Neural cell (in vitro differentiated cells): ENCODE results near the gene TBX15. TPM values are rescaled to one million over a fixed set of nuclear protein-coding genes. Genes with fewer than 3 reads are reported as not detected.

ENCODE experiments used
- H2AFZ ChIP-seq: fragments of 200-600, 300-800 bp; sonication (generic), shearing (Covaris generic); 2 replicates; pipeline ENCODE4 v1.6.0; 2014; ENCODE audit warnings: low read depth, mild to moderate bottlenecking, antibody characterized with exemption, low read length, moderate library complexity
- H3F3A ChIP-seq: fragments of 200-600 bp; shearing (Covaris generic); 2 replicates; pipeline ENCODE4 v1.6.1; 2016; ENCODE audit warnings: mild to moderate bottlenecking, moderate library complexity, mixed read lengths, antibody characterized with exemption, low read length; ENCODE audit not compliant: insufficient read depth, poor library complexity, severe bottlenecking
- H3K27ac ChIP-seq: fragments of 200-600, 300-800 bp; sonication (generic), shearing (Covaris generic); 2 replicates; pipeline ENCODE4 v1.5.1; 2014; ENCODE audit warnings: mild to moderate bottlenecking, low read length, moderate library complexity
- H3K27me3 ChIP-seq: fragments of 300-800, 200-600 bp; sonication (generic), shearing (Covaris generic); 2 replicates; pipeline ENCODE4 v1.6.0; 2014; ENCODE audit warnings: mild to moderate bottlenecking, low read depth, low read length, moderate library complexity; ENCODE audit not compliant: insufficient read depth
- H3K36me3 ChIP-seq: fragments of 300-800, 200-600 bp; sonication (generic), shearing (Covaris generic); 2 replicates; pipeline ENCODE4 v1.5.1; 2014; ENCODE audit warnings: mild to moderate bottlenecking, antibody characterized with exemption, low read length, moderate library complexity; ENCODE audit not compliant: insufficient read depth
- H3K4me2 ChIP-seq: fragments of 300-800, 200-600 bp; sonication (generic), shearing (Covaris generic); 2 replicates; pipeline ENCODE4 v1.6.0; 2014; ENCODE audit warnings: mild to moderate bottlenecking, low read length
- H3K4me3 ChIP-seq: fragments of 300-800, 200-600 bp; sonication (generic), shearing (Covaris generic); 2 replicates; pipeline ENCODE4 v1.5.1; 2014; ENCODE audit warnings: mild to moderate bottlenecking, low read length, moderate library complexity
- H3K79me2 ChIP-seq: fragments of 200-600 bp; shearing (Covaris generic); replicated peaks from 2 replicates; pipeline ENCODE4 v1.6.0; 2014; ENCODE audit warnings: mild to moderate bottlenecking, low read length, moderate library complexity; ENCODE audit not compliant: insufficient read depth
- H3K9ac ChIP-seq: fragments of 300-800, 200-600 bp; sonication (generic), shearing (Covaris generic); 2 replicates; pipeline ENCODE4 v1.6.1; 2016; ENCODE audit warnings: mild to moderate bottlenecking, low read length, mixed read lengths
- H3K9me2 ChIP-seq: fragments of 200-600 bp; shearing (Covaris generic); 2 replicates; pipeline ENCODE4 v1.6.1; 2016; ENCODE audit warnings: mild to moderate bottlenecking, low read length, mixed read lengths; ENCODE audit not compliant: insufficient read depth
- H3K9me3 ChIP-seq: fragments of 200-600, 300-800 bp; sonication (generic), shearing (Covaris generic); 2 replicates; pipeline ENCODE4 v1.6.1; 2016; ENCODE audit warnings: mild to moderate bottlenecking, mixed run types, low read length, moderate library complexity, mixed read lengths
- H4K20me1 ChIP-seq: fragments of 200-600 bp; shearing (Covaris generic); 2 replicates; pipeline ENCODE4 v1.6.1; 2016; ENCODE audit warnings: mild to moderate bottlenecking, mixed run types; ENCODE audit not compliant: insufficient read depth
- CTCF ChIP-seq: fragments of 450-650 bp; IDR thresholded peaks from 2 replicates; pipeline ENCODE4 v1.5.1; 2014; ENCODE audit warnings: antibody characterized with exemption, mild to moderate bottlenecking, moderate library complexity; ENCODE audit not compliant: poor library complexity, severe bottlenecking
- EP300 ChIP-seq: fragments of 450-650 bp; conservative IDR thresholded peaks from 2 replicates; pipeline ENCODE4 v1.6.1; 2014; ENCODE audit warnings: antibody characterized with exemption, mild to moderate bottlenecking, moderate library complexity; ENCODE audit not compliant: poor library complexity, severe bottlenecking
- EZH2 ChIP-seq: fragments of 200-600, 300-800 bp; shearing (Covaris generic), sonication (generic); IDR thresholded peaks from 2 replicates; pipeline ENCODE4 v1.6.1; 2014; ENCODE audit warnings: antibody characterized with exemption, low read length, borderline replicate concordance, mild to moderate bottlenecking; ENCODE audit not compliant: insufficient read depth, poor library complexity, severe bottlenecking
- MXI1 ChIP-seq: fragments of 450-650 bp; conservative IDR thresholded peaks from 2 replicates; pipeline ENCODE4 v1.6.1; 2014; ENCODE audit warnings: antibody characterized with exemption, mild to moderate bottlenecking; ENCODE audit not compliant: poor library complexity, severe bottlenecking
- POLR2AphosphoS5 ChIP-seq: IDR thresholded peaks from 2 replicates; pipeline ENCODE4 v1.6.1; 2012
- RAD21 ChIP-seq: fragments of 450-650 bp; conservative IDR thresholded peaks from 2 replicates; pipeline ENCODE4 v1.6.1; 2014; ENCODE audit warnings: antibody characterized with exemption, mild to moderate bottlenecking, moderate library complexity
- REST ChIP-seq: IDR thresholded peaks from 2 replicates; pipeline ENCODE4 v1.6.1; 2012; ENCODE audit warnings: borderline replicate concordance
- SMC3 ChIP-seq: fragments of 450-650 bp; conservative IDR thresholded peaks from 2 replicates; pipeline ENCODE4 v1.6.1; 2014; ENCODE audit warnings: antibody characterized with exemption, mild to moderate bottlenecking, moderate library complexity; ENCODE audit not compliant: poor library complexity
- TAF1 ChIP-seq: IDR thresholded peaks from 2 replicates; pipeline ENCODE4 v1.6.1; 2012; ENCODE audit warnings: low read depth
- polyA plus RNA-seq: library from polyadenylated mRNA; depleted of rRNA; stranded (reverse); fragments of >200 nt; gene quantifications from 2 replicates; pipeline ENCODE4 v1.2.3, GENCODE V29; 2014

Gene TBX15
- polyA plus RNA-seq, 1 donor from 2014 or later = 0.10 TPM

- H2AFZ ChIP-seq = no peak overlapping the region
- H3K27ac ChIP-seq = no peak overlapping the region
- no peaks in the 10 kb centered on the region for H3K27me3 ChIP-seq
- no peaks in the 10 kb centered on the region for H3F3A ChIP-seq
- TF ChIP-seq TAF1 (no peak), EZH2 (no peak), REST (no peak), SMC3 (no peak), MXI1 (no peak), EP300 (no peak), CTCF (no peak), RAD21 (no peak), POLR2AphosphoS5 (no peak)
- H3K9me2 ChIP-seq = no peaks in the 10 kb centered on the region
- H3K79me2 ChIP-seq = no peaks in the 10 kb centered on the region
- H3K4me3 ChIP-seq = no peak overlapping the region
- no peaks in the 10 kb centered on the region for H3K9me3 ChIP-seq
- no peak overlapping the region for H3K9ac ChIP-seq
- H4K20me1 ChIP-seq = no peaks in the 10 kb centered on the region
- H3K4me2 ChIP-seq = no peak overlapping the region
- no peaks in the 10 kb centered on the region for H3K36me3 ChIP-seq
These were observed 47.2 kb downstream of the TBX15 start for GRCh38 chr1:118940957-118941356.

- Histone ChIP-seq H4K20me1 (no peaks in the 10 kb centered on the region), H3K9me3 (no peaks in the 10 kb centered on the region), H3K79me2 (no peaks in the 10 kb centered on the region), H3F3A (no peaks in the 10 kb centered on the region), H3K9ac (no peak overlapping the region), H3K4me3 (no peak overlapping the region), H3K4me2 (no peak overlapping the region), H3K27me3 (no peaks in the 10 kb centered on the region), H2AFZ (no peak overlapping the region), H3K36me3 (no peaks in the 10 kb centered on the region), H3K9me2 (no peaks in the 10 kb centered on the region), H3K27ac (no peak overlapping the region)
- TF ChIP-seq CTCF = no peak
- TF ChIP-seq REST = no peak
- no peak for TF ChIP-seq TAF1
- TF ChIP-seq MXI1 = no peak
- no peak for TF ChIP-seq RAD21
- no peak for TF ChIP-seq EZH2
- TF ChIP-seq SMC3 = no peak
- no peak for TF ChIP-seq POLR2AphosphoS5
- TF ChIP-seq EP300 = no peak
These were observed 50.6 kb downstream of the TBX15 start for GRCh38 chr1:118937413-118938072.
